Stimulated activated CD4-positive, alpha-beta T cell treated with anti-CD3 and anti-CD28 coated beads, TNF-alpha, amount 100 ng/mL, for 4 hours (primary cell): ENCODE measurements around the gene NUP107.

Experiments used
- DNase-seq, 3 experiments: peaks; one replicate each; pipeline ENCODE4 v3.0.0-alpha.2; 2020; ENCODE audit warnings: low read depth in 3 of 3

NUP107 gene

DNA sequence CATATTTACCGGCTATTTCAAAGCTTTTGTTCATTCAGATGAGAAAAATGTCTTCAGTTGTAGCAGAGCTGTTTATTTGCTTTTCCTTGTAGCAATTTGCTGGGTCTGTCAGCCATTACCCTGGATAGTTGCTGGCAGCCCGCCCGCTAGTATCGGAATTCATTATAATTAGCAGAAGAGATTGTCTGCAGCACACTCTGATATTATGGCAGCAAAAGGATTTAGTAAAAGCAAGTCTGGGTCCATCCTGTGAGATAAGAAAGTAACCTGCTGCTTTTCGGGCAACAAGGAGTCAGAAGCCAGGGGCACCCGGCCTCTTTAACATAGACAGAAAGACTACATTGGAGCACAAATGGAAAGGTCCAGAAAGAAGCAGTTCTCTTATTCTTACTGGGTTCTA, 53.1 kb downstream of the NUP107 start:
- no peak for DNase-seq

DNA sequence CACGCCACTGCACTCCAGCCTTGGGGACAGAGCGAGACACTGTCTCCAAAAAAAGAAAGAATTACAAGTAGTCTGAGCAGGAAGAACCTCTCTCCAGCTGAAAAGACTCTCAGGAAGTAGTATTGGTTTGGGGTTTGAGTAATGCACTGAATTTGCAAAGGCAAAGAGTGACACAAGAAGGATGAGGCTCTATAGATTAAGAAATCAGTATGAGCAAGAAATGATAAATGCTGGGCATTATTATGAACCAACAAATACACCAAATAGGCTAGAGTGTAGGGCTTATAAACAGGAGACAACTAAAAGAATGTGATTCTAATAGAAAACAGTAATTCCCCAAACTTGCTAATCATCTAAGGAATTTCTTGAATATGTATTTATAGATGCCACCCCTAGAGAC, 56.6 kb downstream of the NUP107 start:
- DNase-seq: no peak

DNA sequence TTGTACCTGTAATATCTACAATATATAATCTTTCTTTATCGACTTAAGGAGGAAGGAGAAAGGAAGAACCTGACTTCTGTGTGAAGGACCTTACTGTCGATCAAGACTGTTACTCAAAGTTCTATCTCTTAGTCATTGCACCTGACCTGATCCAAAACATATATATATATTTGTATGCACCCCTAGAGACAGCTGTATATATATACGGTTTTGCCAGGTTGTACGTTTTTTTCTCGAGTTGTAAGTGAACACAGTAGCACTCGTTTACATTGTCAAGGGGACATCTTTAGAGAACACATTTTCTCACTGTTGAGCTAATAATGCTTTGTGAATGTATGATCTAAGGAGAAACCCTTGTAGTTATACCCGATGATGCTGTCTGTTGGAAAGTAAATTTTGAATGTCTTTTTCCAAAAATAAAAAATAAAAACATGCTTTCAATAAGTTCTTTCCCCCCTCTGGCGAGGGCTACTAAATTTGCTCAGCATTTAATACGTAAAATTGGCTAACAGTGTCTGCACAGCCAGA, 58.7 kb downstream of the NUP107 start:
- no peak for DNase-seq

DNA sequence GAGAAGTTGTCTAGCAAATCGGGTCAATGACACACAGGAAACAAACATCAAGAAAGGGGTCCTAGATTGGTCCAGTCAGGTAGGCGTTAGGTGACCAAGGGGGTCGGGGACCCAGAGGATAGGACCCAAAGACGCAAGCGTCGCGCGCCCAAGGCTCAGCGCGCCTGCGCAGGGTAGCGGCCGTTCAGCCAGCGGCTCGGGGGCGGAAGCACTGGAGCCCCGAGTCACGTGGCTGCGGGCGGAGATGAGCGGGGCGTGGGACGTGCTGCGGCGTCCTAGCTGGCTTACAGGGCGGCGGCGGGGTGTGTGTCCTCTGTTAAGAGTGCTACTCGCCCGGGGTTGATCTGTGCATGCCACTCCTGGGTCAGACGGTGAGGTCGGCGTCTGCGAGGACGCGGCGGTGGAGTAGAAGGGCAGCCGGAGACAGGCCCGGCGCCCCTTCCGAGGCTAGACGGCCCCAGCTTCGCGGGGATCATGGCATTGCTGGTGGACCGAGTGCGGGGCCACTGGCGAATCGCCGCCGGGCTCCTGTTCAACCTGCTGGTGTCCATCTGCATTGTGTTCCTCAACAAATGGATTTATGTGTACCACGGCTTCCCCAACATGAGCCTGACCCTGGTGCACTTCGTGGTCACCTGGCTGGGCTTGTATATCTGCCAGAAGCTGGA, 59.3 kb downstream of the NUP107 start, which contains the start of gene SLC35E3:
SLC35E3 (plus strand) TSS at position 273 of the 668 bp plus-strand sequence; CDS start at position 475, 202 bp downstream.
- DNase-seq: peak; percentile 79 to 81 (median 81)

DNA sequence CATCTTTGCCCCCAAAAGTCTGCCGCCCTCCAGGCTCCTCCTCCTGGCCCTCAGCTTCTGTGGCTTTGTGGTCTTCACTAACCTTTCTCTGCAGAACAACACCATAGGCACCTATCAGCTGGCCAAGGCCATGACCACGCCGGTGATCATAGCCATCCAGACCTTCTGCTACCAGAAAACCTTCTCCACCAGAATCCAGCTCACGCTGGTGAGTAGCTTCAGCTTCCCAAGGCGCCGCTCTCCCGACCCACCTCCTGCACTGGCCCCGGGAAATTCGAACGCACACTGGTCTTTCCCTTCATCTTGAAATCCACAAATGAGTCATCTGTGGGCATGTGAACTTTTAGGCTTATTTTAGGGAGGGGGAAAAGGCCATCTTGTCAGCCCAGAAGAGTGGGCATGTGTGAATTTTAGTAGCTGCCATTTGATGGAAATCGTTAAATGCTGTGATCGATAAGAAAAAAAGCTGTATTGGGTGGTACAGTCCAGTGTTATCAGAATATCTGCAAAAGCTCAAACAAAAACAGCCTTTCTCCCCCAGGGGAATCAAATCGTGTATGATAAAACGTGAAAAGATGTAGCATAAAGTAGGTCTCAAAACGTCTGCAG, 59.9 kb downstream of the NUP107 start:
- peak in 1 of 3 experiments; percentile 2 for DNase-seq

DNA sequence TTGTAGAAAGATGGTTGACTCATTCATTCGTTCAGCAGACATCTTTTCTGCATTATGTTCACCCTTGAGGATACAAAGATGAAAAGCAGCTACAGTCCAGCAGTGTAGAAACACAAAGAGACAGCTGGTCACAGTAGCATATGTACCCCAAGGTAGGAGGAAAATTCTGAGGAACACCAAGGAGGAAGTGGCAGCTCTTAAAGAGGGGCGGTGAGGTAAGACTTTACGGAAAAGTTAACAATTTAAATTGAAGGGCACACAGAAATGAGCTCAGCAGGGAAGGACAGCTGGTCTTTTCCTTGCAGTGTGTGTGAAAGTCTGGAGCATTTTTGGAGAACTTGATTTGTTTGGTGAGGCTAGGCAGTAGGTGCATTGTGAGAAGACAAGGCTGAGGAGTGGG, 62.7 kb downstream of the NUP107 start:
- DNase-seq: no peak

DNA sequence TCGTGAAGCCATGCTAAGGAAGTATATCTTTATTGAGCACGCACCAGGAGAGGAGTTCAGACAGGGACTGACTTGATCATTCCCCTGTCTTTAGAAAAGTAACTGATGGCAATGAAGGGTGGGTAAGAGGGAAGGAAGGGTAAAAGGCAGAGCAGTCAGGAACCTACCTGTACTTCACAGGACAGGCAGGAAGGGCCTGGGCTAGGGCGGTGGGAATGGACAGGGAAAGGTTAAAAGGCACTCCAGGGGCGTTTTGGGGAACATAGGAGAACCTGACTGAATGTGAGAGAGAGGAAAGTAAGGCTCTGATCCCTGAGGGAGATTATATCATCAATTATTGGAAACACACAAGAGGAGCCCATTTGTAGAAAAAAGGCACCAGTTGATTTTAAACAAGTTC, 63.1 kb downstream of the NUP107 start:
- no peak for DNase-seq

DNA sequence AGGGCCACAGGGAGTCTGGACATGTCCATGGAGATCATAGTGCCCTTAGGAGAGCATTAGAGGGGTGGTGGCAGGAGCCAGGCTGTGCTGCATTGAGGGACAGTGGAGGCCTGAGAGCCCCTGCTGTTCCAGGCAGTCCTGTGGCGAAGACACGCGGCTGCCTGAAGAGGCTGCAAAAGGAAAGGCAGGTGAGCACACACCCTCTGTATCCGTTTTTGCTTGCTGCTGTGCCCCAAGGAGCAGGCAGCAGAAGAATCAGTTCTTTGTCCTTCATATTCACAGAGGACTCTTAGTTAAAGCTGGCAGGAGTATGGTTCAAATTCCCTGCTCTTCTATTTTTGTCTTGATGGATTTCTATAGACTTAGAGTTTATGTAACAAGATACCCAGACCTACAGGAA, 63.7 kb downstream of the NUP107 start:
- DNase-seq: no peak

DNA sequence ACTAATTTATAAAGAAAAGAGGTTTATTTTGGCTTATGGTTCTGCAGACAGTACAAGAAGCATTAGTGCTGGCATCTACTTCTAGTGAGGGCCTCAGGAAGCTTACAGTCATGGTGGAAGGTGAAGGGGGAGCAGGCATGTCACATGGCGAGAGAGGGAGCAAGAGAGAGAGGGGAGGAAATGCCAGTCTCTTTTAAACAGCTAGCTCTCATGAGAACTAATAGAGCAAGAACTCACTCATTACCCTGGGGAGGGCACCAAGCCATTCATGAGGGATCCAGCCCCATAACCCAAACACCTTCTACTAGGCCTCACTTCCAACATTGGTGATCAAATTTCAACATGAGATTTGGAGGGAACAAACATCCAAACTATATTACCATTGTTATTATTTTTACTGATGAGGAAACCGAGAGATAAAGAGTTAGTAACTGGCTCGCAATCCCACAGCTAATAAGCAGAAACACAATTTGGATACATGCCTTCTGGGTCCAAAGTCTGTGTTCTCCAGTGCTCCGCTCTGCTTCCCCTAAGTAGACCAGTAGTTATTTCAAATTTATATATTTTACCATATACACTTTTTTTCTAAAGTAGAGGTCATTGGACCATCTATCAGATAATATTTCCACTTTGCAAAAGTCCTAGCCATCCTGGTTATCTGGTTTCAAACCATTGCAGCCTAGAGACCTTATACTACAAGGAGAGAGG, 68.9 kb downstream of the NUP107 start:
- DNase-seq: no peak

DNA sequence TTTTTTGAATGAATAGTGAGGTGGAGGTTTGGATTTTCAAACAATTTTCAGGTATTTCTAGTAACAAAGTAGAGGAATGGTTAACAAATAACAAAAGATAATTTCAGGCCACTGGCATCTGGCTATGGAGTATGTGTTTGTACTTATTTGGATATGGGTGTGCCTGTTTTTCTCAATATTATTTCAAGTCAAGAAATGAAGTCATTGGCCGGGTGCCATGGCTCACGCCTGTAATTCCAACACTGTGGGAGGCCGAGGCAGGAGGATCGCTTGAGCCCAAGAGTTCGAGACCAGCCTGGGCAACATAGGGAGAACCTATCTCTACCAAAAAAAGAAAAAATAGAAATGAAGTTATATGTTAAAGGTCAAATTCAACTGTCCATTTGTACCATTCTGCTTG, 73.1 kb downstream of the NUP107 start:
- no peak for DNase-seq

DNA sequence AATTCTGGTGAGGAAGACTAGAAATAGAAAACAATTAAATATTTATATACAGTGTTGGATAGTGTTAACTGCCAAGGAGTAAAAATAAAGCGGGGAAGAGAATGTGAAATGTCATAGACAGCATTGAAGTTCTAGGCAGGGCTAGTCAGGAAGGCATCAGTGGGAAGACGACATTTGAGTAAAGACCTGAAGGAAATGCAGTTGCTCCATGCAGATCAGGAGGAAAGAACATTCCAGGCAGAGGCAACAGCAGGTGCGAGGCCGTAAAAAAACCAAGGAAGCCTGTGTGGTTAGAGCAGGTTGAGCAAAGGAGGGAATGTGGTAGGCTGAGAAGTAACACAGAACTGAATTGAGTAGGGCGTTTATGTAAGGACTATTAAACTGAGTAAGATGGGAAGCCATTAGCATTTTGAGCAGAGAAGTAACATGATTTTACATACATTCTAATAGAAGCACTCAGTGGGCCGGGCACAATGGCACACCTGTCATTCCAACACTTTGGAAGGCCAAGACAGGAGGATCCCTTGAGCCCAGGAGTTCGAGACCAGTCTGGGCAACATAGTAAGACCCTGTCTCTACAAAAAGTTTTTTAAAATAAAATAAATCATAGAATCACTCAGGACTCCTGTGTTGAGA, 74.1 kb downstream of the NUP107 start:
- no peak for DNase-seq

DNA sequence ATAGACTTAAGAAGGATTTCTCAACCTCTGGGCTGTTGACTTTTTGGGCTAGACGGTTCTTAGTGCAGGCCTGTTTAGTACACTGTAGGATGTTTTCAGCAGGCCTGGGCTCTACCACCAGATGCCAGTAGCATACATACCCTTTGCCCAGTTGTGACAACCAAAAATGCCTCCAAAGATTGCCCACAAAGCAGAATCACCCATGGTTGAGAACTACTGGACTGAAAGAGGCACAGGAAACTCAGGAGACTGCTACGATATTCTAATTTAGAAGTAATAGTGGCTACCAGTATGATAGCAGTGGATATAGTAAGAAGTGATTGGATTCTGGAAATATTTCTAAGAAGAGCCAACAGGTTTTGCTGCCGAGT, 74.6 kb downstream of the NUP107 start:
- DNase-seq: no peak

DNA sequence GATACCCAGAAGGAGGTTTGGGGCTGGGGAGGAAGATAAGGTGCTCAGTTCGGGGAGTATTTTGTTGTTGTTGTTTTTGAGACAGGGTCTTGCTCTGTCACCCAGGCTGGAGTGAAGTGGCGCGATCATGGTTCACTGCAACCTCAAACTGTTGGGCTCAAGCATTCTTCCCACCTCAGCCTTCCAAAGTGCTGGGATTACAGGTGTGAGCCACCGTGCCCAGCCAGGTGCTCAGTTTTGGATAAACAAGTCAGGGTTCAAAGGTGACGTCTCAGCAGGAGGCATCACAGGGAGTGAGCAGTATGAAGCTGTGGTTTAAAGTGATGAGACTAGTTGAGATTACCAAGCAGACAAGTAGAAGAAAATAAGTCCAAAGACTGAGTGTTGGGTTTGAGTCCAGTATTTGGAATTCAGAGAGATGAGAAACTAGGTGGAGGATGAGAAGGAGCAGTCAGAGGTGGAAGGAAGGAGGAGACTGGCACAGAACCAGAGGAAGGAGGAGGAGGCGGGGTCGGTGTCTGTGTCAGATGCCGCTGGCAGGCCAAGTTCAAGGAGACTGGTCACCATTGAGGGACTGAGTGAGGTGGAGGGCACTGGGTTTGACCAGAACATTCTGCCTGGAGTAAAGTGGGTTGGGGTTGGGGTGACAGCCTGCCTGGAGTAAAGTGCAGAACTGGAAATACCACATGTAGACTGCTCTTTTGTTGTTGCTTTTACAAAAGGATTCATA, 75.3 kb downstream of the NUP107 start:
- no peak for DNase-seq

DNA sequence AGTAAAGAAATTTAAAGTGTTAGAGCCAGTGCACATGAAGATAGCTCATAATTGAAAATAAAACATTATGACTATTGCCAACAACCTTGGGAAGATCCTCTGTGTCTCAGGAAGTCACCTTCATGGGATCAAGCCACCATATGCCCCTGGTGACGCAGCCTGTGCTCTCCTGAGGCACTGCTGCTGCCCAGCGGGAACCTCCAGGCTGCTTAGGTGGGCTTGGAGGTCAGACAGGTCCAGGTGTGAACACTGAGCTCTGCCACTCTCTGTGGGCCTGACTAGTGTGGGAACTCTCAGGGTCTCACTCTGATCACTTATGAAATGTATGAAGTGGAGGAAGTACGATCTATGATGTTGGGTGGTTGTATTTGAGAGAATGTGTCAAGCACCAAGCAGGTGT, 75.9 kb downstream of the NUP107 start:
- DNase-seq: no peak

DNA sequence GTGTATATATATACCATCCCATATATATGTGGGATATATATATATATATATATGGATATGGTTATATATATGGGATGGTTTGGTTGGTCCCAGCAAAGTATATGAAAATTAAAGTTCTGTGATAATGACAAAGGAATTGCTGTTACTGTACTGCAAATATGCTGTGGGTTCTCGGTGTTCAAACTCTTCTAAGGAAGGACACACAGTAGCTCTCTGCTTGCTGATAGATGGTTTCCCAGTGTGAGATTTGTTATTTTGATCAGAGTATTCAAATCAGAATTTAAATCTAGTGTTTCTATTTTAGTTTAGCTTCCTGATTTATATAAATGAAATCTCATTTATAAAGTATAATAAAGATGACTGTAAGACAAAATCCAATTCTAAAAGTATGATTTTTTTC, 78.9 kb downstream of the NUP107 start:
- no peak for DNase-seq

DNA sequence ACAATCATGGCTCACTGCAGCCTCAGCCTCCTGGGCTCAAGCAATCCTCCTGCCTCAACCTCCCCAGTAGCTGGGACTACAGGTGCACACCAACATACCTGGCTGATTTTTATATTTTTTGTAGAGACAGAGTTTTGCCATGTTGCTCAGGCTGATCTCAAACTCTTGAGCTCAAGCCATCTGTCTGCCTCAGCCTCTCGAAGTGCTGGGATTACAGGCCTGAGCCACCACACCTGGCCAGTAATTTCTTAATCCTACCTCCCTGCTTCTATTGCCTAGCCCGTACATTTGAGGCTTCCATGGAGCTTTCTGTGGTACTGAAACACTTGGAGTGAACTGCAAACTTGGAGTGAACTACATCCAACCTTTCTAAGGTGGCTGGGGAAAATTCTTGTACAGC, 79.9 kb downstream of the NUP107 start:
- DNase-seq: no peak

DNA sequence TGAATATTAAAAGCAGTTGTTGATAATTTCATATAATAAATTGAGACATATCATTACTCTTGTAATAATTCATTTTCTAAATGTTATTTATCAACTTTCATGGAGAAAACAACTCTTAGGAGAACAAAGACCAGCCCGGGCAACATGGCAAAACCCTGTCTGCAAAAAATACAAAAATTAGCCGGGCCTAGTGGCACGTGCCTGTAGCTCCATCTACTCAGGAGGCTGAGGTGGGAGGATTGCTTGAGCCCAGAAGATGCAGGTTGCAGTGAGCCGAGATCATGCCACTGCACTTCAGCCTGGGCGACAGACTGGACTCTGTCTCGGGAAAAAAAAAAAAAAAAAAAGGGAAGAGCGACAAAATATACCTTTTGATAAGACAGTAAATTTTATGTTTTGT, 80.4 kb downstream of the NUP107 start:
- no peak for DNase-seq

DNA sequence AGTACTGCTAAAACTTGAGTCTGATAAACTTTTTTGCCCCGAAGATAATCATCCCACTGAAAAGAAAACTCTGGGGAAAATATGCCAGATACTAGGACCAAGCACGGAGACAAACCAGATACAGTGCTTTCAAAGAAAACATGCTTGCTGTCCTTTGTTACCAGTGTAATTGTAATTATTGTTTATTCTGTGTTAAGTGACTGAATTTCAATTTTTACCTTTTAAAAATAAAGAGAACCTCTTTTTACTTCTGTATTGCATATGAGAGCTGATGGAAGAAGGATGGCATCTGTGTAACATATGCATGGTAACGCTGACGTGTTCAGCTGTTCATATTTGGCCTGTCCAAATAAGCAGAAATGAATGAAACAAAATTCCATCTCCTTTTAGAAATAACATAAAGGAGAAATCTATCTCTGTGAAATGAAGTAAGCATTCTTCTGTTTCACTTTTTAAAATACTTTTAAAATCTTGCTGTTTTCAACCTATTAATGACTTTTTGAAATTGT, 81.7 kb downstream of the NUP107 start:
- no peak for DNase-seq

DNA sequence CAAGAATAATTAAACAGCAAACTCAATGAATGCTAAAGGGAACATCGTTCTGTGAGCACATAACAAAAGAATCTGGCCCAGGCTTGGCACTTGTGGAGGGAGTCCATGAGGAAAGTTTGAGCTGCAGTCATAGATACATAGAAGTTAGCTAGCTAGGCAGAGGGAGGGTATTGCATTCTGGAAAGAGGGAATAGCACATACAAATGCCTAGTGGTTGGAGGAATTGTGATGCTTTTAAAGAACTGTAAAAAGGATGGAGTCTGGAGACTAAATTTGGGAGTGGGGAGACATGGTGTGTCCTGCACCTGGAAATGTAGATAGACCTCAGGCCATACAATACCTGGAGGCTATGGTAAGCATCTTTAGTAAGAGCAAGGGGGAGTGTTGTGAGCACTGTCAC, 83.2 kb downstream of the NUP107 start:
- no peak for DNase-seq

DNA sequence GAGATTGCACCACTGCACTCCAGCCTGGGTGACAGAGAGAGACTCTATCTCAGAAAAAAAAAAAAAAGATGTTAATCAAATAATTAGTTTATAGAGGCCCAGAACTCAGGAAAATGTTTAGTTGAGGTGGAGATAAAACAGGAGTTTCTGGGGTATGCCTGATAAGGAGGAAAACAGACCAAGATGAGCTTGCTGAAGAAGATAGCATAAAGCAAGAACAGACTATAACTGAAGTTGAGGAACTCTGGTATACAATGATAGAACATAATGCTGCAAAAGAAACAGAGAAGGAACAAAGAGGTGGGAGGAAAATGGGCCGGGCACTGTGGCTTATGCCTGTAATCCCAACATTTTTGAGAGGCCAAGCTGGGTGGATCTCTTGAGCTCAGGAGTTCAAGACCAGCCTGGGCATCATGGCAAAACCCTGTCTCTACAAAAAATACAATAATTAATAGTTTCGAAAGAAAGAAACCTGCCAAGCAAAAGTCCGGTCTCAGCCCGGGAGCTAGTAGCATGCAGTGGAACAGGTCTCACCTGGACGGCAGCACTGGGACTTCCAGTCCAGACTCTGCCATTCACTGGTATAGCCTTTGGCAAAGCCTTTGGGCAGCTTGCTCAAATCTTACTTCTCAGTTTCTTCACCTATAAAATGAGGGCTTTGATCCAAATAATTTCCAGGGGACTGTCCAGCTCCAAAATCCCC, 84.6 kb downstream of the NUP107 start:
- DNase-seq: no peak

DNA sequence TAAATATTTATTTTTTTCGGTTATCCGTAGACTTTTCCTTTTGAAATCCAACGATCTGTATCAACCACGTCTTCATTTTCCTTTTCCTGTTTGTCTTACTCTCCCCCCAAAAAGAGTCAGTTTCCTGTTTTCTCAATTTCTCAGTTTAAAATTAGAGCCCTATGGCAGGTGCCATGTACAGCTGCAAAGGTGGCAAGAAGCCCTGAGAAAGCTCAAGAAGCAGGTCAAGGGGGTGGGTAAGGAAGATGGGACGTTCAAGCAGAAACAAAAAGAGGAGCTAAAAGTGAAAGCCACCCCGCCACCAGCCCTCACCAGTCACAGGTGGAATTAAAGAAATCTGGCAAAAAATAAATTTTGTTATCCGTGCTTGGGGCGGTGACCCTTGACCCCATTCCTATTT, 85.9 kb downstream of the NUP107 start:
- DNase-seq: no peak
